HG02943 (cell line): Measurements from ENCODE around the gene LRRC8B.
"Not testable (repeated sequence)": the region's sequence is repeated elsewhere in the genome, so short reads cannot be mapped to it uniquely, and the experiment has no call there.

Experiments
- ATAC-seq: cut with Tn5 transposase; IDR thresholded peaks from one replicate; pipeline ENCODE4 v1.9.1; 2021; ENCODE audit warnings: mild to moderate bottlenecking, low read depth, moderate library complexity; ENCODE audit not compliant: unreplicated experiment

The LRRC8B gene

DNA sequence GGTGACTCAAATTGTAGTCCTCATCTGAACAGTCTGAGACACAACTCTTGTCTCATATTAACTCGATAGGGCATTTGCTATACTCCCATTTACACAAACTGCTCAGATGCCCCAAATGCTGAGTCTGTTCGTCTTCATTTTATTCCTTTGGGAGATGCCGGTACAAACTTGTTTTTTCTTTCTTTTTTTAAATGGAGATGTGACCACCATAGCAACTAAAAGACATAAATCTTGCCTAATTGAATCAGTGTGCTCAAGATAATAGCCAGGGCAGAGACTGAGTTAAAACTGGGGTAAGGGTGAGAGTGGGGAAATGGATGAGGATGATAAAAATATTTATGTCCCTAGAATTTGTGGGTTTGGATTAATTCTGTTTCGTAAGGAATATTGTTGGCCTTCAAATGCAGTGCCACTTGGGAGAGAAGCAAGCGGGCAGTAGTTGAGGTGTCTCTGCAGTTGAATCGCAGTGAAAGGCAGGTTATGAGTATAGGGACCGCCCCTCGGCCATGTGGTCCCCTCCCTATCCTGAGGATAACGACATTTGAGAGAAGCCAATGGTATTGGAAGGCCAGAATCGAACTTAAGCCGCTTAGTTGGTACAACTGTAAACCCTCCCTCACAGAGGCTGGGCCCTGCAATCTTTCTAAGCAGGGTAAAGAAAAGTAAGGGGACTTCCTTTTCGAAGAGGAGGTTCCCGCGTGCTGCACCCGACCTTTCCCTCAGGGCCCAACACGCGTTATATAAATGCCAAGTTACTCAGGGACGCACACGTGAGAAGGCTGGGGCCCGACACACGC, 859 bp upstream of the LRRC8B start:
- peak; percentile 25 for ATAC-seq

- ATAC-seq, result peak; percentile 37
These were observed 683 bp downstream of the LRRC8B start for GRCh38 chr1:89525169-89525855.

DNA sequence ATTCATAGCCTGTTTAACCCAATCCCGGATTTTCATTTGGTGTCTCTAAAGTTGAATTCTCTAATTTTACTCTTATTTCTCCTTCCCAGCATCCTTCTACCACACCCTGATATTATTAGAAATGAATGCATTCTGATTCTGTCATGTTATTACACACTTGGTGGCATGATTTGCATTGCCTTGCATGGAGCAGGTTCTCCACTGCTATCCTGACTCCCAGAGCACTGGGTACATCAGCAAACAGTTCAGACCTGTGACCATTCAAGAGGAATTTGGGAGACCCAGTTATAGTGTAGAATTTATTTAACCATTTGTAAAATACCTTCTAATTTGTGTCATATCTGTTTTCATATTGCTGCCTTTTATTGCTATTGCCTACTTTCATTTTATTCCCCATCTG, 2.6 kb downstream of the LRRC8B start:
- no peak for ATAC-seq

DNA sequence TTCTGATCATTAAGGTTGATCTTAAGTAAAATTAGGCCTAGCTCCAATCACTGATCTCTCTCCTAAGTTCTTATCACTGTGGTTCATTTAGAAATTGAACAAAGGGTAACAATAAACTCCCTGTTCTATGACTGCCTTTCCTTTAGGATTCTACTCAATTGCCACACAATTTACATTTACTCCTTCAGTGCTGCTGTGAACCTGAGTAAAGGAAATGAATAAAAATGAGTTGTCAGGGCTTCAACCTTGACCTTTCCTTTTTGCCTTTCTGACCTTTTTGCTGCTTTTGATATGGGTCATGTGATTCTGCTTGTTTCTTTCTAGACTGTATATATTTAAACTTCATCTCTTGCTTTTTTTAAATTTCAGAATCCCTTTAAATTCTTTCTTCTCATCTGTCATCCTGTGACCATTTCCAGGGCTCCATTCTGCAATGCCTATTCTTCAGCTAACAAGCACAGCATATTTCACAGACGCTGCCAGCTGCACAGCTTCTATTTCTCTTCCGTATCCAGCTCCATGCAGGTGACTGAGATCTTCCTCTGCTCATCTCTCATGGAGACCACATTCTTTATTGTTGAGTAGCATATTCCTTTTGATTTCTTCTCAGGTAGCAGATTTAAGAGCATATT, 3.2 kb downstream of the LRRC8B start:
- no peak for ATAC-seq

- no peak for ATAC-seq
These were observed 3.8 kb downstream of the LRRC8B start for GRCh38 chr1:89528382-89528780.

GRCh38 chr1:89529196-89529595, 4.6 kb downstream of the LRRC8B start:
- no peak for ATAC-seq

- ATAC-seq, result no peak
These were observed 5.9 kb downstream of the LRRC8B start for GRCh38 chr1:89530444-89531089.

DNA sequence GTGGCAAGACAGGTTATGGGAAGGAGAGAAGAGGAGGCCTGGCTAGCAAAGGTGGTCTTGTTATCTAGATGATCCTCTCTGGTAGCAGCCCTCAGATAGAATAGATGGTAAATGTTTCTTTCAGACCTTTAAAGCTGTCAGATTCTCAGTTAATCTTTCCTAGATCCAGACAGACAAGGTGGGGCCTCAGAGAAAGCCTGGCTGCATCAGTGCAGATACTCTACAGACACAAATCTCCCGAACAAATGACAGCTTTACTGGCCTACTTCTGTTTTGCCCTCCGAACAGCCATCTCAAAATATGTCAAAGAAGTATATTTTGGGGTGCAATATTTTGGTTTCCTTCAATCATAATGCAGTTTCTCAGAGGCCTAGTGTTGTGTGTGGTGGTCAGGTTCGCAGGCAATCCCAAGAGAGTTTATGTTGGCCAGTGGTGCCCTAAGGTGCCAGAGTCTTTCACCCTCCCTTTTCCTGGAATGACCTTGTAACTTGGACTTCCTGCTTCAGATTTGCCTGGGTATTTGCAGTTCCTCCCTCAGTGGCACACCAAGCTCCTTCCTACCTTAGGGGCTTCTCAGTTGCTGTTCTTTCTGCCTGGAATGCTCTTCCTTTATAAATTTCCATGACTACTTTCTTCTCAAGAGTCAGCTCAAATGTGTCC, 7.0 kb downstream of the LRRC8B start:
- no peak for ATAC-seq

DNA sequence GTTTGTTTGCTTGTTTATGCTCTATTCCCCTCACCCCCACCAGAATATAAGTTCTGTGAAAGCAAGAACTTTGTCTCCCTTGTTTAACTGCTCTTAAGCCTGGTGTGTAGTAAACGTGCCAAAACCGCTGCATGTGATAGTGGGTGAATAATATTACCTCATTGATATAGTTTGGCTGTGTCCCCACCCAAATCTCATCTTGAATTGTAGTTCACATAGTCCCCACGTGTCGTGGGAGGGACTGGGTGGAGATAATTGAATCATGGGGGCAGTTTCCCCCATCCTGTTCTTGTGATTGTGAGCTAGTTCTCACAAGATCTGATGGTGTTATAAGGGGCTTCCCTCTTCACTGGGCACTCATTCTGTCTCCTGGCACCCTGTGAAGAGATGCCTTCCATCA, 7.6 kb downstream of the LRRC8B start:
- ATAC-seq, result no peak

DNA sequence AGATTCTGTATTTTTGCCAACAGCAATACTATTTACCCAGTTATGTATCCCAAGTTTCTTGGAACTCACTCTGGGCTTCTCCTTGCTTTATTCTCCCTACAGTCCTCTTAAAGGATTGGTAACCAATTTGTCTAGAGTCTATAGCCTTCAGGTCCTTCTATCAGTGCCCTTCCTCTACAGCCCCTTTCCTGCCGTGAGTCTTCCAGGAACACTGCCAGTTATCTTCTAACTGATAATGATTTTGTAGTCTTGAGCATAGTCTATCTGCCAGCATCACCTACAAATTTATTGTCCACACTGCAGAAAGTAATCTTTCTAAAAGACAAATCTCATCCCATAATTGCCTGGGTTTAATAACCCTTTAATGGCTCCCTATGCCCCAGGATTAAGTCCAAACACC, 8.2 kb downstream of the LRRC8B start:
- no peak for ATAC-seq

DNA sequence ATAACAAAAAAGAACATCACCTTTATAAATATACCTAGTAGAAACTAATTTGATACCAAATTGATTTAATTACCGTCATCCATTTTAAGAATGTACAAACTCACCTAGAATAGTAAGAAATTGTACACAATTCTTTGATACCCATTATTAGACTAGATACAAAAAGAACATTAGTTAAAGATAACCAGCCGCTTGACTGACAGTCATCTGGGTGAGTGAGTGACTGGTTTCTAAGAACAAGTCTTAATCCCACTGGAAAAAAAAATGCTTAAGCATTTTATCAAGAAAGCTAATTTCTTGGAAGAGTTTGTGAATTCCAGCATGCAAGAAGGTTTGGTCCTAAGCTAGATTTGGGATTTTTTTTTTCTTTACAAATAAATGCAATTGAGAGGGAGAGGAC, 10.9 kb downstream of the LRRC8B start:
- ATAC-seq, result no peak

- no peak for ATAC-seq
These were observed 12.1 kb downstream of the LRRC8B start for GRCh38 chr1:89536555-89537341.

DNA sequence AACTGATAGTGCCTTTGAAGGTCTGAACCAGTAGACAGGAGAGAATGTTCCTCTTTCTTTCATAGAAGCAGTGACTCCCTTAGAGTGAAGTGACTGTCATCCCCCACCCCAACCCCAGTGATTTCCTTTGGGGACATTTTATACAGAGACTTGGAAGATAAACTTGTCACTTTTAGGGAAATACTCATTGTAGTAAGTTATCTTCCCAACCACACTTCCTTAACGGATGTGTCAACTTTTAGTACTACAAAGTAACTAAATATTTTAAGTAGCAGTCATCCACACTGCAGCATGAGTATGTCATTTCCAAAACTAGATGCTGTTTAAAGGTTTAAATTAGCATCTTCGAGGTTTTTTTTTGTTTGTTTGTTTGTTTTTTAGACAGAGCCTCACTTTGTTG, 13.7 kb downstream of the LRRC8B start:
- no peak for ATAC-seq

DNA sequence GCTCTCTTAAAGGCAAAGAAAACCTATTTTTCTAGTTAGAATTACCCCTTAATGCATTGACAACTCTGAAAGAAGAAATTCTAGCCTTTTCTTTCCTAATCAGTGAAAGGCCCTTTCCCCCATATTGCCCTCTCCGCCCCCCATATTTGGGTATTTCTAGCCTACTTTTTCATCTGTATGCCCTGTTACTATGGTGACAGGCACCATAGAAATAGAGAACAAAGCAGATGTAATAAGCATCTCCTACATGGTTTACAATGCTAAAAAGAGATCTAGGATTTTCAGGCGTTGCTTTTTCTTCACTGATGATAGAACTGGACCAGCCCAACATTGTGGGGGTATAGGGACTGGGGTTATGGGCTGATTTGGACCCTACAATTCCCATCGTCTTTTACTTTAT, 14.5 kb downstream of the LRRC8B start:
- ATAC-seq, result no peak

- no peak for ATAC-seq
These were observed 15.9 kb downstream of the LRRC8B start for GRCh38 chr1:89540406-89540970.

- ATAC-seq, result no peak
These were observed 17.7 kb downstream of the LRRC8B start for GRCh38 chr1:89542345-89542744.

DNA sequence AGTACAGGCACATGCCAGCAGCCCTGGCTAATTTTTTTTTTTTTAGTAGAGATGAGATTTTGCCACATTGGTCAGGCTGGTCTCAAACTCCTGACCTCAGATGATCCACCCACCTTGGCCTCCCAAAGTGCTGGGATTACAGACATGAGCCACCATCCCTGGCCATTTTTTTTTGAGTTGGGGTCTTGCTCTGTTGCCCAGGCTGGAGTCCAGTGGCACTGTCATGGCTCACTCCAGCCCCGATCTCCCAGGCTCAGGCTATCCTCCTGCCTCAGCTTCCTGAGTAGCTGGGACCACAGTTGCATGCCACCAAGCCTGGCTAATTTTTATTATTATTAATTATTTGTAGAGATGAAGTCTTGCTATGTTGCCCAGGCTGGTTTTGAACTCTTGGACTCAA, 19.0 kb downstream of the LRRC8B start:
- not testable (repeated sequence) for ATAC-seq

GRCh38 chr1:89545264-89546038, 20.8 kb downstream of the LRRC8B start:
- ATAC-seq, result no peak
